Epithelial cell of prostate (primary cell): ENCODE data around the gene PRKAR2B.

Source experiments
- DNase-seq: peaks from one replicate; pipeline ENCODE4 v3.0.0-alpha.2; 2011; ENCODE audit warnings: low read depth, low spot score
- H3K27ac ChIP-seq: fragments of 450-650 bp; 2 replicates; pipeline ENCODE4 v1.5.1; 2017; ENCODE audit warnings: mild to moderate bottlenecking

The PRKAR2B gene

GRCh38 chr7:107170051-107170915, 125.8 kb downstream of the PRKAR2B start:
- H3K27ac ChIP-seq, result peak overlapping the region; percentile 95
- DNase-seq, result no peak

GRCh38 chr7:107171496-107171895, 127.0 kb downstream of the PRKAR2B start:
- no peak for DNase-seq
- no peak overlapping the region for H3K27ac ChIP-seq

- no peak overlapping the region for H3K27ac ChIP-seq
- DNase-seq, result no peak
Measured at GRCh38 chr7:107172276-107173032, 127.9 kb downstream of the PRKAR2B start.

- no peak overlapping the region for H3K27ac ChIP-seq
- no peak for DNase-seq
Measured at GRCh38 chr7:107173191-107173590, 128.7 kb downstream of the PRKAR2B start.

- DNase-seq, result no peak
- no peak overlapping the region for H3K27ac ChIP-seq
Measured at GRCh38 chr7:107173691-107174406, 129.3 kb downstream of the PRKAR2B start.

DNA sequence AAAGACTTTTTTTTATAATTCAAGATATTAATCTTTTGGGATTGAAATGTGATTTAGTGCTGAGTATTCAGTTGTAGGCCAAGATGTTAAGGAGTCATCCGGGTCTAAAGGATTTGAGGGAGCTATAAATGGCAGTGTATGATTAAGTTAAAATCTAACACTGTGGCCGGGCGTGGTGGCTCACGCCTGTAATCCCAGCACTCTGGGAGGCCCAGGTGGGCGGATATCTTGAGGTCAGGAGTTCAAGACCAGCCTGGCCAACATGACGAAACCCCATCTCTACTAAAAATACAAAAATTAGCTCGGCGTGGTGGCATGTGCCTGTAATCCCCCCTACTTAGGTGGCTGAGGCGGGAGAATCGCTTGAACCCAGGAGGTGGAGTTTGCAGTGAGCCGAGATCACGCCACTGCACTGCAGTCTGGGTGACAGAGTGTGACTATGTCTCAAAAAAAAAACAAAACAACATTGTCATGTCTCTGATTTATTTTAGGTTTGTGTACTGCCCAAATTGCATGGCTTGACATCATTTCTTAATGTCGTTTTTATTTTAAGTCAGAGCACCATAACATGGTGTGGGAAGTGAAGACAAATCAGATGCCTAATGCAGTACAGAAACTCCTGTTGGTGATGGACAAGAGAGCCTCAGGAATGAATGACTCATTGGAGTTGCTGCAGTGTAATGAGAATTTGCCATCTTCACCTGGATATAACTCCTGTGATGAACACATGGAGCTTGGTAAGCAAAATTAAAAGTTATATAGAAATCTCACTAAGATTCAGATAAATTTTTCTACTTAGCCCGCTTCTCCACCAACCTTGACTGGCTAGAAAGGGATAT, 135.0 kb downstream of the PRKAR2B start:
- DNase-seq, result peak; percentile 48
- H3K27ac ChIP-seq, result no peak overlapping the region

DNA sequence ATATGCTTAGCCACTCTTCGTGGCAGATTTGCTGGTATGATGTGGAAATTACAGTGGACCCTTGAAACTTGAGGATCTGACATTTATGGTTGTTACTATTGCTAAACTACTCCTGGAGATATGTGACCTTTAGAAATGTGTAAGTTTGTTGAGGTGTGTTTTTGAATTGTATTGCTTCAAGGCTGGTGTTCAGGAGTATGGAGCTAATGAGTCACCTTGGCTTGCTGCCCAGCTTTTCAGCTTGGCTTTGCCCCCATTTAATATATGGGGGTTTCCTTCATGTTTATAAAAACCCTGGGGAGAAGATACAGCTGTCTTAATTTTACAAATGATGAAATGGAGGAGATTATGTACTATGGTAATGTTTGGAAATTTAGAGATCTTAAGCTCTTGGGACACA, 135.9 kb downstream of the PRKAR2B start:
- no peak overlapping the region for H3K27ac ChIP-seq
- DNase-seq, result no peak

DNA sequence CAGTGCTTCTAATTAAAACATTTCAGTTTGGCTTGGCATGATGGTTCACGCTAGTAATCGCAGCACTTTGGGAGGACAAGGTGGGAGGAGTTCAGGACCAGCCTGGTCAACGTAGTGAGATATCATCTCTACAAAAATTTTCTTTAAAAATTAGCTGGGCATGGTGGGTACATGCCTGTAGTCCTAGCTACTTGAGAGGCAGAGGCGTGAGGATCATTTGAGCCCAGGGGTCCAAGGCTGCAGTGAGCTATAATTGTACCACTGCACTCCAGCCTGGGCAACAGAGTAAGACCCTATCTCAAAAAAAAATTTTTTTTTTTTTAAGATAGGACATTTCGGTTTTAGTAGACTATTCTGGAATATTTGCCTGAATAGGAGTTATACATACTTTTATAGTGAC, 136.7 kb downstream of the PRKAR2B start:
- no peak overlapping the region for H3K27ac ChIP-seq
- no peak for DNase-seq

- DNase-seq, result no peak
Measured at GRCh38 chr7:107185716-107186115, 141.2 kb downstream of the PRKAR2B start.

GRCh38 chr7:107186240-107186639, 141.7 kb downstream of the PRKAR2B start:
- peak overlapping the region; percentile 0 for H3K27ac ChIP-seq
- no peak for DNase-seq

More at GRCh38 chr7:107185716-107186115, 141.2 kb downstream of the PRKAR2B start:
- peak overlapping the region; percentile 0 for H3K27ac ChIP-seq

GRCh38 chr7:107187774-107188173, 143.3 kb downstream of the PRKAR2B start:
- DNase-seq, result no peak
- no peak overlapping the region for H3K27ac ChIP-seq

DNA sequence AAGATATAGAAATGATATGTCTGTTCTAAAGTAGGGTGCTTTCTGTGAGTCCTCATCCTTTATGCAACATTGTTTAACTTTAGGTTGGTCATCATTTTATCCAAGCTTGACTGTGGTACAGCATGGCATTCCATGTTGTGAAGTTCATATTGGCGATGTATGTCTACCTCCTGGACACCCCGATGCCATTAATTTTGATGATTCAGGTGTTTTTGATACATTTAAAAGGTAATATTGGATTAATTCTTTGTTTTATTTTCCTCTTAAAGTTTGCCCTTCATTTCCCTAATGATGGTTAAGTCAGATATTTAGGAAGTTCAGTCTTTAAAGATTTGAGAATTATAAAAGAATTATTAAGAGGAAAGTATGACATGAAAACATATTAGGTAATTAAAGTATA, 145.6 kb downstream of the PRKAR2B start:
- no peak for DNase-seq
- no peak overlapping the region for H3K27ac ChIP-seq

DNA sequence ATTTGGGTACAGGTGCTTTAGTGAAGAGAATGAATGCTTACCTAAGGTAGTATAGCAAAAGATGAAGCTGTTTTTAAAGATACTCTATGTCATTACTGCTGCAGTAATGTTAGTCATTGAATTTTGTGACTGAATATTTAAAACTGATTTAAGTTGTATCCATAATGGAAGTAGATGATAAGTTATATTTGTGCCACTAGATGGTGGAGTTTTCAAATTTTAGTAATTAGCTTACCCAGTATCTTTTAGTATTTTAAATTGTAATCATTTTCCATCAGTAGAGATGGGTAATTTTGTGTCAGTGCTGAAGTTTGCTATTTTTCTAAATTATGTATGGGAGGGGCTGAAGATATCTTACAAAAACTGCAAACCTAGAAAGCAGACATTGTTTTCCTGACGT, 149.5 kb downstream of the PRKAR2B start:
- H3K27ac ChIP-seq, result no peak overlapping the region
- DNase-seq, result no peak

DNA sequence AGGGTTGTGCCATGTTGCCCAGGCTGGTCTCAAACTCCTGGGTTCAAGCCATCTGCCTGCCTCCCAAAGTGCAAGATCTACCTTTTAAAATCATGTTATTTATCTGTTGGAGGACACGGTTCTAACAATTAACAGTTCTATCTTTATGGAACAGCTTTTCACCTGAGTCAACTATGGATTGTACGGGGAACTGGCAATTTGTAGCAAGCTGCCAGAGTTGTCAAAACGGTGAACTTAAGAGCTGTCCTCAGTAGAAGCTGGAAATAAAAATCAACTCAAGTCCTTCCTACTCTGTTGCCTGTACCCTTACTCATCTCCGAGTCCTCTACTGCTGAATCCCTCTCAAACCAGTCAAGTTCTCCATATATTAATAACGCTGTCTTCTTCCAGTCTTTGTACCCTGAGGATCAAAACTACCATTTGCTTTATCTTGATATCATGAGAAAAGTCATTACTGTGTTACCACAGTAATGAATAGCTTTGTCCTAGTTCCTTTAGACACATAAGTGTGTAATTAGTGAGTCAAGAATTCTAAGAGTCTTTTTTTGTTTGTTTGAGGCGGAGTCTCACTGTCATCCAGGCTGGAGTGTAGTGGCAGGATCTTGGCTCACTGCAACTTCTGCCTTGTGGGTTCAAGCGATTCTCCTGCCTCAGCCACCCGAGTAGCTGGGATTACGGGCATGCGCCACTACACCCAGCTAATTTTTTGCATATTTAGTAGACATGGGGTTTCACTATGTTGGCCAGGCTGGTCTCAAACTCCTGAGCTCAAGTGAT, 152.5 kb downstream of the PRKAR2B start:
- H3K27ac ChIP-seq, result peak overlapping the region; percentile 13
- DNase-seq, result no peak

DNA sequence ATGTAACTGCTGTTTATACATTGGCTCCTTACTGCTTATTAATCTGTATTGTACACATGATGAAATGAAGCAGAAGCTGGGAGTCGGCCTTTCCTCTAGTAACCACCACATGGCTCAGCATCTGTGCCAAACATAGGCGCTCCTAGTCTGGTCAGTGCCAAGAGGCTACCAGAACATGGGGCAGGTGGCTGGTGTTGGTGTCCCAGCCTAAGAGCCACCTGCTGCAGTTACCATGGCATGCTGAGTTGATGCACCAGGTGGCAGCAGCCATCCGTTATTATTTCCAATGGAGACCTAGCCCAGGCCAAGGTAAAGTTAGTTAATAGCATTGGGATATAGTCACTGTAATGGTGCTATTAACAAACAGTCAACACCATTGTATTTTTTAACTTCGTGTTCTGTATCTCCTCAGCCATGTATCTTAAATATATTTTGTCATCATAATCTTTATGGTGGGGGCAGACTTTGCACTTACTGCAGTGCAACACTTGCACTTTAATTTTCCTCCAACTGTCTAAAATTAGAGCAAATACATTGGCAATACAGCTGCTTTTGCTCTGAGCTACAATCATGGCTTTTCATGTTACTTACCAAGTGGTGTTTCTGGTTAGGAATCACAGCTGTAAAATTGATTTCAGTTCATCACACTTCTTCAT, 157.4 kb downstream of the PRKAR2B start:
- no peak for DNase-seq

DNA sequence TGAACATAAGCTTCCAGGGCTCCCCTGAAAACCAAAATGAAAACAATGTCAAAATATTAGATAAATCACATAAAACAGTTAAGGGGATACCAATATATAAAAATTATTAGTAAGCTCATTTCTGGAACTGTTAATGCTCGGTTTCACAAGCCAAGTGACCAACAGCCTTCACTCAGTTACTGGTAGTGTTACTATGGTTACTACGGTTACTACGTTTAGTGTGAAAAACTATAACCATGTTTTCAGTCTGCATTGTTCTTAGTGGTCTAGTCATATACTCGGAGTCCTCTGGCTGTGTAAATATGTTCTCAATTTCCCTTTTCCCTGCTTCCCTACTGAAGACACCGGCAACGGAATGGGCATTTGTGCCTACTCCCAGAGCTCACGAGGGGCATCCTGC, 159.1 kb downstream of the PRKAR2B start:
- no peak overlapping the region for H3K27ac ChIP-seq
- DNase-seq, result no peak

More for the DNA sequence above, 157.4 kb downstream of the PRKAR2B start:
- no peak overlapping the region for H3K27ac ChIP-seq

GRCh38 chr7:107206136-107206535, 161.6 kb downstream of the PRKAR2B start:
- no peak overlapping the region for H3K27ac ChIP-seq
- DNase-seq, result no peak

DNA sequence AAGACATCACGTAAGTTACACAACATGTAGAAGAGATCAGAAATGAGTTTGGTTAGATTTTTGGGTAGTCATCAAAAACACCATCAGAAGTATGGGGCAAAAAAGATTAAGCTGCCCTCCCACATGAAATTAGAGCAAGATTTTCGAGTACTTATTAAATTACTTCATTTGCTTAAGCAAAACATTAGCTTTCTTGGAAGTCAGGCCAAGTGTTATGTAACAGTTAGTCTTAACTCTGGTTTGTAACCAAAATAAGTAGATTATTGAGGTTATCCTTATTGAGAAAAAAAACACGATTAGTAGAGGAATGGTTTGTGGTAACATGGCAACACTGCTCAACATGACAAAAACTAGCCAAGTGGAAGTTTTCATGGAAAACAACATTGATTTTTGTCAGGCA, 162.2 kb downstream of the PRKAR2B start:
- H3K27ac ChIP-seq, result no peak overlapping the region
- no peak for DNase-seq

GRCh38 chr7:107207459-107207858, 163.0 kb downstream of the PRKAR2B start:
- no peak overlapping the region for H3K27ac ChIP-seq

More at GRCh38 chr7:107207459-107207858, 163.0 kb downstream of the PRKAR2B start:
- DNase-seq, result no peak
